Smooth muscle cell (in vitro differentiated cells): Measurements from ENCODE around the gene ADAP1. TPM values are rescaled to one million over a fixed set of nuclear protein-coding genes. Genes with fewer than 3 reads are reported as not detected.
"Not testable (repeated sequence)": the region's sequence is repeated elsewhere in the genome, so short reads cannot be mapped to it uniquely, and the experiment has no call there.

Experiments
- DNase-seq: peaks from one replicate; lab custom pipeline; 2025; ENCODE audit not compliant: unreplicated experiment; lab: John Stamatoyannopoulos, UW
- H2AFZ ChIP-seq: fragments of 200-600 bp; sonication (generic); 2 replicates; pipeline ENCODE4 v1.6.0; 2016; ENCODE audit warnings: antibody characterized with exemption, low read depth, mild to moderate bottlenecking
- H3F3A ChIP-seq: fragments of 200-600 bp; sonication (generic); 2 replicates; pipeline ENCODE4 v1.6.0; 2017; ENCODE audit warnings: antibody characterized with exemption, low read depth
- H3K27ac ChIP-seq: fragments of 200-600 bp; sonication (generic); 2 replicates; pipeline ENCODE4 v1.5.1; 2016; ENCODE audit warnings: low read depth, mild to moderate bottlenecking
- H3K27me3 ChIP-seq: fragments of 200-600 bp; sonication (generic); 2 replicates; pipeline ENCODE4 v1.6.1; 2016; ENCODE audit warnings: low read depth, mild to moderate bottlenecking
- H3K36me3 ChIP-seq: fragments of 200-600 bp; sonication (generic); 2 replicates; pipeline ENCODE4 v1.5.1; 2016; ENCODE audit warnings: low read depth
- H3K4me1 ChIP-seq: fragments of 200-600 bp; sonication (generic); 2 replicates; pipeline ENCODE4 v1.5.1; 2016; ENCODE audit warnings: low read depth
- H3K4me2 ChIP-seq: fragments of 200-600 bp; sonication (generic); 2 replicates; pipeline ENCODE4 v1.6.0; 2016; ENCODE audit warnings: mild to moderate bottlenecking
- H3K4me3 ChIP-seq: fragments of 200-600 bp; sonication (generic); 2 replicates; pipeline ENCODE4 v1.5.1; 2016; ENCODE audit warnings: mild to moderate bottlenecking
- H3K79me2 ChIP-seq: fragments of 200-600 bp; sonication (generic); 2 replicates; pipeline ENCODE4 v1.6.0; 2016; ENCODE audit warnings: low read depth, mild to moderate bottlenecking
- H3K9ac ChIP-seq: fragments of 200-600 bp; sonication (generic); 2 replicates; pipeline ENCODE4 v1.6.0; 2016; ENCODE audit warnings: low read depth
- H3K9me3 ChIP-seq: fragments of 200-600 bp; sonication (generic); replicated peaks from 2 replicates; pipeline ENCODE4 v1.5.1; 2016; ENCODE audit warnings: low read depth
- H4K20me1 ChIP-seq: fragments of 200-600 bp; sonication (generic); 2 replicates; pipeline ENCODE4 v1.6.0; 2016; ENCODE audit warnings: low read depth
- WGBS: methylation state at CpG from one replicate; pipeline ENCODE4 v1.1.7; 2016; ENCODE audit warnings: low lambda C conversion rate; 5-methylcytosine and 5-hydroxymethylcytosine counted together
- polyA plus RNA-seq: library from polyadenylated mRNA; unstranded; fragments of >200 nt; fragmentation: Nextera tagmentation; extraction: Ambion mirVana; gene quantifications from 2 replicates; pipeline ENCODE4 v1.2.1, GENCODE V29; 2016
- total RNA-seq: library from RNA; depleted of rRNA; stranded (reverse); fragments of >200 nt; gene quantifications from 2 replicates; pipeline ENCODE4 v1.2.3, GENCODE V29; 2014
- TF ChIP-seq, protein P1 (sequence below): fragments of 200-600 bp; sonication (generic); IDR thresholded peaks from 2 replicates; pipeline ENCODE4 v1.5.1; 2017; ENCODE audit warnings: borderline replicate concordance, mild to moderate bottlenecking, antibody characterized with exemption; ENCODE audit not compliant: insufficient read depth, poor library complexity, severe bottlenecking

ADAP1 gene
- total and polyA plus RNA-seq, 2 experiments from 2014 or later, result 1.3 to 2.0 TPM

DNA sequence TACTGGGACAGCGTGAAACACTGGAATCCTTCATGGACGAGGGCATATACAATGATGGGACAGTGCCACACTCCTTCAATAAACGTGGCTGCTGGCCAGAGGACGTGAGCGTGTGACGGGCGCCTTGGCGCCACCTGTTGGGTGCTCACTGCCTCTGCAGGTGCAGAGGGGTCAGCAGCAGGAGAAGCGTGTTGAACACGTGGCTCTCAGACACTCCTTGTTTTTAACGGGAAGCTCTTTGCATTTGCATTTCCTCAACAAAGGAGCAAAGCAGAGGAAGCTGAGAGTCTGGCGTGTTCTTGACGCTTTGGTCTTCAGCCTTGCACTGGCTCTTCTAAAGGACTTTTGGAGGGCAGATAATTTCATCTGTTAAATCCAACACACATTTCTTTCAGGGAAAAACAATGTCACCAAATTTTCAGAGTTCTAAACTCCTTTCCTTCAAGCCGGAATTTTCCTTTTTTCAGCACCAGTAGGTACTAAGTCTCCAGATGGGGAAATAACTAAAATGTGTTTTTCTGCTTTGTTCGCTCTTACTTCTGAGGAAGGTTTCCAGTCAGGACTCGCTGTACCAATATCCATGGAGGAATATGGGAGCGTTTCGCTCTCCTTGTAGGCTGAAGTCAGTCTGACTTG, 81.0 kb downstream of the ADAP1 start:
- Histone ChIP-seq H3K79me2 (peaks cover 12% of the 10 kb centered on the region), H4K20me1 (peaks cover 8% of the 10 kb centered on the region), H3K4me3 (peak overlapping the region; percentile 8), H3K36me3 (no peaks in the 10 kb centered on the region), H3K9ac (no peak overlapping the region), H3K4me1 (peaks cover 7% of the 10 kb centered on the region), H3F3A (peaks cover 33% of the 10 kb centered on the region), H2AFZ (no peak overlapping the region), H3K4me2 (peak overlapping the region; percentile 60), H3K27ac (peak overlapping the region; percentile 76), H3K9me3 (no peaks in the 10 kb centered on the region), H3K27me3 (no peaks in the 10 kb centered on the region)
- TF ChIP-seq, protein P1, sequence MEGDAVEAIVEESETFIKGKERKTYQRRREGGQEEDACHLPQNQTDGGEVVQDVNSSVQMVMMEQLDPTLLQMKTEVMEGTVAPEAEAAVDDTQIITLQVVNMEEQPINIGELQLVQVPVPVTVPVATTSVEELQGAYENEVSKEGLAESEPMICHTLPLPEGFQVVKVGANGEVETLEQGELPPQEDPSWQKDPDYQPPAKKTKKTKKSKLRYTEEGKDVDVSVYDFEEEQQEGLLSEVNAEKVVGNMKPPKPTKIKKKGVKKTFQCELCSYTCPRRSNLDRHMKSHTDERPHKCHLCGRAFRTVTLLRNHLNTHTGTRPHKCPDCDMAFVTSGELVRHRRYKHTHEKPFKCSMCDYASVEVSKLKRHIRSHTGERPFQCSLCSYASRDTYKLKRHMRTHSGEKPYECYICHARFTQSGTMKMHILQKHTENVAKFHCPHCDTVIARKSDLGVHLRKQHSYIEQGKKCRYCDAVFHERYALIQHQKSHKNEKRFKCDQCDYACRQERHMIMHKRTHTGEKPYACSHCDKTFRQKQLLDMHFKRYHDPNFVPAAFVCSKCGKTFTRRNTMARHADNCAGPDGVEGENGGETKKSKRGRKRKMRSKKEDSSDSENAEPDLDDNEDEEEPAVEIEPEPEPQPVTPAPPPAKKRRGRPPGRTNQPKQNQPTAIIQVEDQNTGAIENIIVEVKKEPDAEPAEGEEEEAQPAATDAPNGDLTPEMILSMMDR, result peak; percentile 88
- DNase-seq, result peak; percentile 10
- WGBS, result 32% methylated on average over 18 of the region's 18 CpGs

DNA sequence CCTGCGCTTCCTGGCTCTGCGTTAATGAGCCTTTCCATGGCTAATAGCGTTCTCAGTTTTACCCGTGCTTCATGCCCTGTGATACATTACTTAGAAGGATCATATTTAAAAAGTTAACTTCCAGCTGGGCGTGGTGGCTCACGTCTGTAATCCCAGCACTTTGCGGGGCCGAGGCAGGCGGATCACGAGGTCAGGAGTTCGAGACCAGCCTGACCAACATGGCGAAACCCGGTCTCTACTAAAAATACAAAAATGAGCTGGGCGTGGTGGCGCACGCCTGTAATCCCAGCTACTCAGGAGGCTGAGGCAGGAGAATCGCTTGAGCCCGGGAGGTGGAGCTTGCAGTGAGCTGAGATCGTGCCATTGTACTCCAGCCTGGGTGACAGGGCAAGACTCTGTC, 81.8 kb downstream of the ADAP1 start:
- H3K4me2 ChIP-seq, H3K9me3 ChIP-seq, H2AFZ ChIP-seq, H3K4me3 ChIP-seq, H3K27me3 ChIP-seq, H3K36me3 ChIP-seq, H4K20me1 ChIP-seq, H3K9ac ChIP-seq, H3K4me1 ChIP-seq, H3K79me2 ChIP-seq, DNase-seq, H3K27ac ChIP-seq: not testable (repeated sequence)
- 98% methylated on average over 19 of the region's 19 CpGs for WGBS
- H3F3A ChIP-seq, result peaks cover 33% of the 10 kb centered on the region

DNA sequence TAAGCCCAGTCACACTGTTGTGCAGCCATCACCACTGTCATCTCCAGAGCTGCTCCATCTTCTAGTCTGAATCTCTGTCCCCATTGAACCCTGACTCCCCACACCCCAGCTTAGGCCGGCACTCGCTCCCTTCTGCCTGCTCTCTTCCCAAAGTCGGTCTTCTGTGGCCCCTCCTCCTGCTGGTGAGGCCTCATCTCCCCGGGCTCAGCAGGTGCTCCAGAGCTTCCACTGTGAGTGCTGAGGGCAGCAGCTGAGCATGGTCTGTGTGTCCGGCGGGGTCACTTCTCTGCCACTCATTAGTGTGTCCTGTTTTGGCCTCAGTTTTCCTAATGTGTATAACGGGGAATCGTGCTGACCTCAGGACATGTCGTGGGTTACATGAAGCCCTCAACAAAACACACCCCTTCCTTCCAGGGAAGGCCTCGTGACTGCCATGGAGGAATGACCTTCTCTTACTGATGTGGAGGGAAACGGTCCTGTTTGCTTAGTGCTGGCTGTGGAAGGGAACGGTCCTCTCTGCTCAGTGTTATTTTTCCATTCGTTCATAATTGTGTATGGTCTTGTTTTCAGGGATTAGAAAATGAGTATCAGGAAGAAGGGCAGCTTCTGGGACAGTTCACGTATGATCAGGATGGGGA, 82.5 kb downstream of the ADAP1 start:
- Histone ChIP-seq H3K36me3 (no peaks in the 10 kb centered on the region), H3K9ac (no peak overlapping the region), H3K9me3 (no peaks in the 10 kb centered on the region), H3K4me2 (no peak overlapping the region), H3K79me2 (no peaks in the 10 kb centered on the region), H3K4me1 (no peaks in the 10 kb centered on the region), H2AFZ (no peak overlapping the region), H3K27ac (no peak overlapping the region), H4K20me1 (no peaks in the 10 kb centered on the region), H3F3A (peaks cover 33% of the 10 kb centered on the region), H3K4me3 (no peak overlapping the region), H3K27me3 (no peaks in the 10 kb centered on the region)
- TF ChIP-seq, protein P1, result no peak
- no peak for DNase-seq
- WGBS, result 96% methylated on average over 14 of the region's 14 CpGs

DNA sequence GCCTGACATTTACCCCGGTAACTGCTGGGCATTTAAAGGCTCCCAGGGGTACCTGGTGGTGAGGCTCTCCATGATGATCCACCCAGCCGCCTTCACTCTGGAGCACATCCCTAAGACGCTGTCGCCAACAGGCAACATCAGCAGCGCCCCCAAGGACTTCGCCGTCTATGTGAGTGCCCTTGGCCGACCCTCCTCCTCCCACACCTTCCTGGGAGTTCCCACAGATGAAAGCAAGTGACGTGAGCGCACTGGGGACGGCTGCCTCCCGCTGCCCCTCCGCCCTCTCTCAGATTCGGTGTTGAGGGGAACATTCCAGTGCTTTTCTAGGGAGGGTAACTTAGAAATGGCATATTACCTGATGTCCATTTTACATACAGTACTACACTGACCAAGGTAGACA, 85.1 kb downstream of the ADAP1 start:
- Histone ChIP-seq H3F3A (peaks cover 20% of the 10 kb centered on the region), H3K9me3 (no peaks in the 10 kb centered on the region), H2AFZ (no peak overlapping the region), H3K4me1 (no peaks in the 10 kb centered on the region), H3K27ac (no peak overlapping the region), H3K79me2 (no peaks in the 10 kb centered on the region), H4K20me1 (no peaks in the 10 kb centered on the region), H3K27me3 (no peaks in the 10 kb centered on the region), H3K36me3 (peaks cover 3% of the 10 kb centered on the region), H3K4me3 (no peak overlapping the region), H3K4me2 (no peak overlapping the region), H3K9ac (no peak overlapping the region)
- TF ChIP-seq, protein P1, result no peak
- 97% methylated on average over 14 of the region's 14 CpGs for WGBS
- no peak for DNase-seq
